IMR-90 (cell line): ENCODE measurements around the gene ZSCAN32. TPM values are rescaled to one million over a fixed set of nuclear protein-coding genes. Genes with fewer than 3 reads are reported as not detected.

ENCODE experiments used
- ATAC-seq: fragments of 200-7000 bp; cut with Tn5 transposase; 2 replicates; pipeline ENCODE4 v1.9.1; 2020; ENCODE audit warnings: low read depth, mild to moderate bottlenecking, moderate library complexity
- BruUV-seq: library from RNA; stranded (reverse); fragments of 400-500 nt; replicated peaks from 2 replicates; lab custom pipeline; 2021; lab: Mats Ljungman, UMichigan
- CTCF ChIA-PET: fragments of 300-600 bp; formaldehyde crosslinking; extraction: SDS; loops from one replicate; lab custom pipeline; 2021; ENCODE audit warnings: antibody characterized with exemption; lab: Yijun Ruan, JAX
- POLR2A ChIA-PET: fragments of 300-600 bp; sonication (Branson Sonifier 250); formaldehyde crosslinking; loops from one replicate; lab custom pipeline; 2022; ENCODE audit warnings: antibody characterized with exemption; ENCODE audit not compliant: unreplicated experiment; lab: Charles Lee
- DNase-seq: peaks from one replicate; pipeline ENCODE4 v3.0.0; 2013
- H2AFZ ChIP-seq: replicated peaks from 2 replicates; pipeline ENCODE3; 2013; ENCODE audit warnings: low read length, mild to moderate bottlenecking; ENCODE audit not compliant: poor library complexity
- H2AK5ac ChIP-seq: 2 replicates; pipeline ENCODE4 v1.6.1; 2013; ENCODE audit warnings: low read depth, low read length, inconsistent platforms
- H2AK9ac ChIP-seq: replicated peaks from 2 replicates; pipeline ENCODE3; 2013; ENCODE audit warnings: mild to moderate bottlenecking, low read depth, low read length, moderate library complexity; ENCODE audit not compliant: poor library complexity
- H2BK120ac ChIP-seq: 2 replicates; pipeline ENCODE4 v1.6.1; 2013; ENCODE audit warnings: low read depth, low read length, inconsistent platforms
- H2BK15ac ChIP-seq: 3 replicates; pipeline ENCODE4 v1.6.1; 2013; ENCODE audit warnings: low read depth, low read length, inconsistent platforms
- H2BK20ac ChIP-seq: 2 replicates; pipeline ENCODE4 v1.6.1; 2013; ENCODE audit warnings: low read depth, mild to moderate bottlenecking, inconsistent platforms, low read length, moderate library complexity
- H2BK5ac ChIP-seq: 2 replicates; pipeline ENCODE4 v1.6.1; 2013; ENCODE audit warnings: mild to moderate bottlenecking, low read depth, low read length, inconsistent platforms; ENCODE audit not compliant: poor library complexity, severe bottlenecking
- H3K14ac ChIP-seq: replicated peaks from 2 replicates; pipeline ENCODE4 v1.6.1; 2013; ENCODE audit warnings: low read depth, low read length, inconsistent platforms
- H3K18ac ChIP-seq: 2 replicates; pipeline ENCODE4 v1.6.1; 2013; ENCODE audit warnings: low read depth, low read length, control low read depth
- H3K23ac ChIP-seq: 2 replicates; pipeline ENCODE4 v1.6.1; 2013; ENCODE audit warnings: low read depth, low read length, inconsistent platforms
- H3K27ac ChIP-seq: 2 replicates; pipeline ENCODE4 v1.5.1; 2013; ENCODE audit warnings: mild to moderate bottlenecking, control low read depth, low read length; ENCODE audit not compliant: insufficient read depth
- H3K27me3 ChIP-seq: 2 replicates; pipeline ENCODE4 v1.6.1; 2013; ENCODE audit warnings: low read length; ENCODE audit not compliant: control insufficient read depth, insufficient read depth
- H3K36me3 ChIP-seq: 2 replicates; pipeline ENCODE4 v1.6.1; 2013; ENCODE audit warnings: low read length, mixed read lengths; ENCODE audit not compliant: control insufficient read depth, insufficient read depth
- H3K4ac ChIP-seq: 2 replicates; pipeline ENCODE4 v1.6.1; 2013; ENCODE audit warnings: low read depth, low read length, inconsistent platforms
- H3K4me1 ChIP-seq: 2 replicates; pipeline ENCODE4 v1.6.1; 2013; ENCODE audit warnings: low read length, mixed read lengths; ENCODE audit not compliant: control insufficient read depth, insufficient read depth
- H3K4me2 ChIP-seq: 2 replicates; pipeline ENCODE4 v1.6.1; 2013; ENCODE audit warnings: low read depth, mild to moderate bottlenecking, control low read depth, low read length, moderate library complexity
- H3K4me3 ChIP-seq: 2 replicates; pipeline ENCODE4 v1.5.1; 2013; ENCODE audit warnings: low read depth, mild to moderate bottlenecking, control low read depth, low read length, moderate library complexity; ENCODE audit not compliant: insufficient read depth
- H3K56ac ChIP-seq: 2 replicates; pipeline ENCODE4 v1.6.1; 2013; ENCODE audit warnings: low read length, inconsistent platforms; ENCODE audit not compliant: insufficient read depth; ENCODE audit errors: extremely low read depth
- H3K79me1 ChIP-seq, 2 experiments: 2 replicates each; pipeline ENCODE4 v1.6.1; 2013; ENCODE audit warnings: low read length in 2 of 2, inconsistent platforms in 1 of 2, low read depth in 1 of 2
- H3K9ac ChIP-seq: 2 replicates; pipeline ENCODE4 v1.6.1; 2013; ENCODE audit warnings: low read depth, low read length, control low read depth
- H3K9me1 ChIP-seq: 2 replicates; pipeline ENCODE4 v1.6.1; 2013; ENCODE audit warnings: low read length, inconsistent platforms; ENCODE audit not compliant: insufficient read depth
- H3K9me3 ChIP-seq: 2 replicates; pipeline ENCODE4 v1.6.1; 2013; ENCODE audit warnings: low read length; ENCODE audit not compliant: control insufficient read depth, insufficient read depth
- H4K20me1 ChIP-seq: 2 replicates; pipeline ENCODE4 v1.6.1; 2013; ENCODE audit warnings: low read length, inconsistent platforms; ENCODE audit not compliant: insufficient read depth
- H4K5ac ChIP-seq: 2 replicates; pipeline ENCODE4 v1.6.1; 2013; ENCODE audit warnings: mild to moderate bottlenecking, low read depth, low read length, control low read depth
- H4K8ac ChIP-seq, 2 experiments: 2 replicates each; pipeline ENCODE4 v1.6.1; 2013; ENCODE audit warnings: low read depth in 2 of 2, low read length in 2 of 2, control low read depth in 1 of 2, inconsistent platforms in 1 of 2
- H4K91ac ChIP-seq: 2 replicates; pipeline ENCODE4 v1.6.1; 2013; ENCODE audit warnings: low read depth, low read length, inconsistent platforms; ENCODE audit not compliant: insufficient read depth
- BHLHE40 ChIP-seq: fragments of 150-350 bp; IDR thresholded peaks from 2 replicates; pipeline ENCODE4 v1.6.1; 2016; ENCODE audit warnings: mild to moderate bottlenecking, low read depth, low read length
- FOS ChIP-seq: fragments of 150-350 bp; IDR thresholded peaks from 2 replicates; pipeline ENCODE4 v1.6.1; 2016; ENCODE audit warnings: low read depth, low read length
- MAZ ChIP-seq: IDR thresholded peaks from 2 replicates; pipeline ENCODE4 v1.6.1; 2012; ENCODE audit warnings: low read depth, mild to moderate bottlenecking, low read length, improper control_type of control experiment, moderate library complexity, borderline replicate concordance
- RFX5 ChIP-seq: IDR thresholded peaks from 2 replicates; pipeline ENCODE4 v1.8.0; 2012; ENCODE audit warnings: low read depth, mild to moderate bottlenecking, low read length, moderate library complexity
- SMC3 ChIP-seq: fragments of 150-350 bp; IDR thresholded peaks from 2 replicates; pipeline ENCODE4 v1.6.1; 2016; ENCODE audit warnings: low read depth, mild to moderate bottlenecking, antibody characterized with exemption, low read length, moderate library complexity
- USF2 ChIP-seq: fragments of 150-350 bp; IDR thresholded peaks from 2 replicates; pipeline ENCODE4 v1.6.1; 2017; ENCODE audit warnings: mild to moderate bottlenecking, antibody characterized with exemption, low read length, low read depth
- dilution Hi-C: fragments of 300-500 bp; cut with HindIII; formaldehyde crosslinking; loops from one replicate; pipeline ENCODE4 v1.14.3; 2018; ENCODE audit warnings: low sequenced_read_pairs; ENCODE audit not compliant: unreplicated experiment
- in situ Hi-C: fragments of 300-500 bp; cut with MboI; formaldehyde crosslinking; loops from 3 replicates; pipeline ENCODE4 v1.14.3; 2019; ENCODE audit warnings: low sequenced_read_pairs, inconsistent platforms, mixed read lengths
- intact Hi-C: fragments of 100-400 bp; cut with micrococcal nuclease; formaldehyde crosslinking; loops from 2 replicates; pipeline ENCODE4 v1.10.0; 2022
- polyA plus RNA-seq, 3 experiments: library from polyadenylated mRNA; depleted of rRNA; stranded (reverse); fragments of >200 nt; gene quantifications; 2 replicates each; pipeline ENCODE4 v1.2.3, GENCODE V29; 2012; ENCODE audit warnings: low replicate concordance in 1 of 3
- total RNA-seq: library from RNA; depleted of rRNA; stranded (reverse); fragments of >200 nt; gene quantifications from 2 replicates; pipeline ENCODE4 v1.2.3, GENCODE V29; 2012

Gene ZSCAN32
- total and polyA plus RNA-seq, 2 of the 4 experiments (the other 2 are of a cell fraction) = 13.0 to 16.5 TPM

- Histone ChIP-seq H3K9ac (no peak overlapping the region), H4K91ac (no peak overlapping the region), H3K4me2 (no peak overlapping the region), H3K18ac (no peak overlapping the region), H2AK5ac (no peak overlapping the region), H3K79me1 (peaks cover 5 to 10% of the 10 kb centered on the region in 2 experiments; a peak in 3 of 4 replicates), H4K8ac (no peak overlapping the region), H2BK120ac (no peak overlapping the region), H2BK20ac (no peak overlapping the region), H3K14ac (no peak overlapping the region), H3K27ac (no peak overlapping the region), H3K4me3 (no peak overlapping the region), H3K9me3 (peaks cover 68% of the 10 kb centered on the region), H3K9me1 (no peaks in the 10 kb centered on the region), H3K36me3 (peaks cover 18% of the 10 kb centered on the region), H3K23ac (no peak overlapping the region), H3K4me1 (no peaks in the 10 kb centered on the region), H3K4ac (no peak overlapping the region), H2BK15ac (no peak overlapping the region), H4K5ac (no peak overlapping the region), H3K56ac (no peak overlapping the region), H3K27me3 (no peaks in the 10 kb centered on the region), H4K20me1 (no peaks in the 10 kb centered on the region; the same call in 1 of the 2 replicates), H2AK9ac (no peak overlapping the region), H2AFZ (no peak overlapping the region), H2BK5ac (no peak overlapping the region)
- ATAC-seq (no peak), DNase-seq (no peak)
- in situ Hi-C loops (no loop called here), dilution Hi-C loops (no loop called here), intact Hi-C loops (no loop called here)
- ChIA-PET CTCF (no interaction called here), POLR2A (no interaction called here)
- no peak for TF ChIP-seq SMC3
- no peak for TF ChIP-seq USF2
- no peak for TF ChIP-seq FOS
- TF ChIP-seq BHLHE40 = no peak
- no peak for TF ChIP-seq MAZ
- TF ChIP-seq RFX5 = no peak
- no TSS peak for BruUV-seq
Measured at GRCh38 chr16:3377917-3378316, 22.9 kb downstream of the ZSCAN32 start.
